HK-2 (cell line): Measurements from ENCODE around the gene SORBS1.

Experiments
- DNase-seq: peaks from one replicate; pipeline ENCODE4 v3.0.0-alpha.2; 2018; ENCODE audit not compliant: unreplicated experiment

Gene SORBS1

DNA sequence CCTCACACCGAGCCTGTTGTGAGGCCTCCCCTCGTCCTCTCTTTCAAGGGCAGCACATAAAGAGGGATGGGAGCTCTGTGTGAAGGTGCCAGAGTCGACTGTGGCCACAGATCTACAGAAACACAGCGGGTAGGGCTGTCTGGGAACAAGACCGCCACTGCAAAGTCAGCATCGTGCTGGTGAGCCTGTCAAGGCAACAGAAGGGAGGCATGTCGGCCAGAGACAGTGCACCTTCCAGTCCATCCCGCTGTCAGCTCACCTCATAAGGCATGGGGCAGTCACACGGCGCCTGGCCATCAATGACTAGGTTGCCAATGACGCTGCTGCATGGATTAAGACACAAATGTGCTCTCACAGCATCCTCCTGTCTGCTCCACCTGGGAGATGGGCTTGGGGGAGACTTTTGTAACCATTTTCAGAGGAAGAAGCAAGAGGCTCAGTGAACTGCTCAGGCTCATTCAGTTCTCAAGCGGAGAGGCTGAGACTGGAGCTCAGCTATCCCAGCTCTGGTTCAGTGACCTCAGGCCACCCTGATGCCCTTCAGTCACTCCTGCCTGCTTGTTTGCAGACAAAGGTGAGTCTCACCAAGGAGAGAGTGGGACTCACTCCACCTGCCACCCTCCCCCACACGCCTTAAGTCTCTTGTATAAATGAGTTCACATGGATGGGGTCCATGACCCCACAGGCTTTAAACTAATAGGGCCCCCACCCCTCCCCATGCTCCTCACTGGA, 125.5 kb downstream of the SORBS1 start:
- no peak for DNase-seq

GRCh38 chr10:95434583-95434982, 126.6 kb downstream of the SORBS1 start:
- no peak for DNase-seq

GRCh38 chr10:95431900-95432342, 129.2 kb downstream of the SORBS1 start:
- DNase-seq: peak; percentile 74

DNA sequence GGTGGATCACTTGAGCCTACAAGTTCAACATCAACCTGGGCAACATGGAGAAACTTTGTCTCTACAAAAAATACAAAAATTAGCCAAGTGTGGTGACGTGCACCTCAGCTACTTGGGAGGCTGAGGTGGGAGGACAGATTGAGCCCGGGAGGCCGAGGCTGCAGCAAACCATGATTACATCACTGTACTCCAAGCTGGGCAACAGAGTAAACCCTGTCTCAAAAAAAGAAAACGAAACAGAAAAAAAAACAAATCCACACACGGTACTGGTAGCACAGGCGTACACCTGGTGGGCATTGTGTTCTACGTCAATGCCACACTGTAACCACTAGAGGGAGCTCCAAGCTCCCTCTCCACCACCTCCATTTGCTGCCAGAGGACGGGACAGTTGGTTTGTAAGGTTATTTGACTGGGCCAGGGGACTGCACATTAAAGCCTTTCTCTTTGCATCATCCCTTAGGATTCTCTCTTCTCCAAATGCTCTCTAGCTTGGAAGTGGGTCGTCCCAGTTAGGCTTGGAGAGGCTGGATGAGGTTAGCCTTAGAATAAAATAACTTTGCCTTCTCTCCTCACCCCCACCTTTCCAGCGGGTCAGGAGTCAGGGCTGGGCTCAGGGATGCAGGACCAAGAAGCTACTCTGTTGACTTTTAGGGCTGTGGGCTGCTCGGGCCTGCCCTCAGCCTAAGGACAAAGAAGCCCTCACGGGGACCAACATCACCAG, 130.8 kb downstream of the SORBS1 start:
- DNase-seq: peak; percentile 62

DNA sequence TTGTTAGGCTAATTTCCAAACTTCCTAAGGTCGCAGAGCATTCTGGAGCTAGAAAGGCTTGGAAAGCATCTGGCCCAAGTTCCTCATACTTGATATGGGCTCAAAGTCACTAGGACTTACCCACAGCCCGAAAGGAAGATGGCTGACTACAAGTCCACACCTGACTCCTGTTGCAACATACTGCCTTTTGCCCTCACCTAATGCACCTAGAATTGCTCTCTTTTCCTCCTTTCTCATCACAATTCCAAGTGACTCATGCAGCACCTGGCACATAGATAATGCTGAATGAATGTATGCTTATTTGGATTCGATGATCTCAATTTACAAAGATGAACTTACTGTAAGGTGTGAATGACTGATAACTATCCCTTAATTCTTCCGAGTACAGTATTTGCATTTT, 131.5 kb downstream of the SORBS1 start:
- DNase-seq: no peak

DNA sequence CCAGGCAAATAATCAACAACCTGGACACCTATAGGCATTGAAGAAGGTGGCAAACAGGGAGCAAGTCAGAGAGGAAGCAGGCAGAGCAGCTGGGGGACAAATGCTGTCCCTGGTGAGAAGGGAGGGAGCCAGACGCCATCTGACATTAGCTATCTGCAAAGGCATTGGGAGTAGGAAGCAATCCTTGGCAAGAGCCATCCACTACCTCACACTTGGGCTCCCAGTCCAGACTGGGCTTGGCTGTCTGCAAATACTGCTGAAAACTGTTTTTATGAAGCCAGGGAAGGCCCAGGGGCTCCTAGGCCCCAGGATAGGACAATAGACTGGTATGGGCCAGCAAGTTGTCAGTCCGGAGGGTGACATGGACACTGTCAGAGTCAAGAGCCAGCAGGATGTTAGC, 132.5 kb downstream of the SORBS1 start:
- DNase-seq: no peak

GRCh38 chr10:95426482-95426881, 134.7 kb downstream of the SORBS1 start:
- no peak for DNase-seq

- DNase-seq: no peak
Measured at GRCh38 chr10:95425592-95426465, 135.3 kb downstream of the SORBS1 start.

DNA sequence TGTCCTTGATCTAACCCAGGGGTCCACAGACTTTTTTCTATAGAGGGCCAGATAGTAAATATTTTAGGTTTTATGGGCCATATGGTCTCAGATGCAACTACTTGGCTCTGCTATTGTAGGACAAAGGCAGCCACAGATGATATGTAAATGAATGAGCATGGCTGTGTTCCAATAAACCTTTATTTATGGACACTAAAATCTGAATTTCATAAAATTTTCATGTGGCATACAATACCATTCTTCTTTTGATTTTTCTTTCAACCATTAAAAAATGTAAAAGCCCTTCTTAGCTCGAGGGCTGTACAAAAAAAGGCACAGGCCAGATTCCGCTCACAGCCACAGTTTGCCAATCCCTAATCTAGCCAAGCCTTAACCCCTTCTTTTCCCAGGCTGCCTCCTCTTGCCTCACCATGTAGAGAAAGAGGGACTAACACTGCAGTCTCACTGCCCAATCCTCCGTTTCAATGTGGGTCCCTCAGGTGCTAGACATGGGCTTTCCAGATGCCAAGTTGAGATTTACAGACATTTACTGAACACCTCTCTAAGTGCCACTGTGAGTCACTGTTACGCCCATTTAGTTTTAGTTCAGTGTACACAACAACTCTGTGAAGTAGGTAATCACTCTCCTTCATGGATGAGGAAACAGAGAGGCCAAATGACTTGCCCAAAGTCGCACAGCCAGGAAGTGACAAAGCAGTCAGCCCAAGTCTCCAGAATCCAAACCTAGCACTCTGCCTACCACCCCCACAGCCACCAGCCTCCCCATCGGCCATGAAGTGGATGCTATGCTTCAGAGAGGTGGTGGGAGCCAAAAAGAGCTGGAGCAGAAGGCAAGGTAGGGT, 137.8 kb downstream of the SORBS1 start:
- DNase-seq: no peak

- no peak for DNase-seq
Measured at GRCh38 chr10:95422233-95422632, 138.9 kb downstream of the SORBS1 start.

DNA sequence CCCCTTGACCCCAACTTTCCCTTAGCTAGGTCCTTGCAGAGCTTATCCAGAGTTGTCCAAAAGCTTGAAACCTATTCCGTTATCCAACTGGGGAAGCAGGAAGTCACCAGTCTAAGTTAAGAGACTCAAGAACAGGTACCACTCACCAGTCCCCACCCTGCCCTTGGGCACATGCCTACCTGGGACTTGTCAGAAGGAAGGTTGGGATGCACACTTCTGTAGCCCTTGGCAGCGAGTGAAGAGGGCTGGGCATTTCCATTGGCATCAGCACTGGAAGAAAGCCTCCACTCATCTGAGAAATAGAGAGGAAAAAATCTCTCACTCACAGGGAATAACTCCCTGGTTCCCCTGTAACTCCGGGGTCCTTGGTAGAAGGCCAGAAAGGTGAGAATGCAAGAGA, 139.4 kb downstream of the SORBS1 start:
- DNase-seq: no peak

DNA sequence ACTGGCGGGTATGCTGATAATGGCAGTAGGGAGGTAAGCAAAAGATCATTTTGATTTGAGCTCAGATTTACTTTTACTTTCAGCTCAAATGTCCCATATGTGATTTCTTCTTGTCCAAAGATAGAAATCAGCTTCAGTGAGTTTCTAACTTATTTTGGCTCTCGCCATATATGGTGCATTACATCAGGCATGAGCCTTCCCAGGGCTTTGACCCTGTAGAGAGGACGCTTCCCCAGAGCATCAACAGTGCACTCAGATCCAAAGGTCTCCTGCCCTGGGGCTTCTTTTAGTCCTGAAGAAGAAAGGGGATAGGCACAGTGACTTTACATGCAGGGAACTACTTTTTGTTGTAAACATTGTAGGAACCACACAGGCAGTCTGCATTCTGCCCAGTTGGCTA, 141.8 kb downstream of the SORBS1 start:
- no peak for DNase-seq

DNA sequence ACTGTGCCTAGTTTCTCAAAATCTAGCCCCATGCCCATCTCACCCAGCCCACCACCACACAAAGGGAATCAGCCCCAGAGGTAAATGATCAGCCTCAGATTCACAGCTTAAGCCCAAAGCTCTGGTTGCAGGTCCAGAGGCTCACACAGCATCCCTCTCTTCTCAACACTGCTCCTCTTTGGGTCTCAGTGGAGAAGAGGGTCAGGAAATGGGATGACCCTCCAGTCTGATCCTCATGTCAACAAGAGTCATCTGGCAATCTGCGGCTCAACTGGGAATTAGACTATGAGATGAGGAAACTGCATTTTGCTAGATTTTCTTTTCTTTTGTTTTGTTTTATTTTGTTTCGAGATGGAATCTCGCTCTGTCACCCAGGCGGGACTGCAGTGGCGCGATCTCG, 144.2 kb downstream of the SORBS1 start:
- no peak for DNase-seq

DNA sequence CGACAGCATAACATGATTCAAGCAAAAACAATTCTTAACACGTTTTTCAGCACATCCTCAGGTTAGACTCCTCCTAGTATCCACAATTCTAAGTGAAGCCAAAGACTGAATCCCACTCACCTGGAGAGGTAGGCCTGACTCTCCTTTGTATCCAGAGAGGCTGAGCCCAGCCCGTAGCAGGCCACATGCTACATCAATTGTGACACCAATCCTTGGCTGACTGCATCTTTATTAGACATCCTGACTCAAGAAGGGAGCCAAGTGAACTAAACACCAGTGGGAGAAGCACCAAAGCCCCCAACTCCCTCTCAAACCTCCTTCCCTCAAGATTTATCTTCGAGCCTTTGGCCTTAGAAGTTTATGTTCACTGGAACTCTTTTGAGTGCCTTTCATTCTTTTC, 144.9 kb downstream of the SORBS1 start:
- no peak for DNase-seq

DNA sequence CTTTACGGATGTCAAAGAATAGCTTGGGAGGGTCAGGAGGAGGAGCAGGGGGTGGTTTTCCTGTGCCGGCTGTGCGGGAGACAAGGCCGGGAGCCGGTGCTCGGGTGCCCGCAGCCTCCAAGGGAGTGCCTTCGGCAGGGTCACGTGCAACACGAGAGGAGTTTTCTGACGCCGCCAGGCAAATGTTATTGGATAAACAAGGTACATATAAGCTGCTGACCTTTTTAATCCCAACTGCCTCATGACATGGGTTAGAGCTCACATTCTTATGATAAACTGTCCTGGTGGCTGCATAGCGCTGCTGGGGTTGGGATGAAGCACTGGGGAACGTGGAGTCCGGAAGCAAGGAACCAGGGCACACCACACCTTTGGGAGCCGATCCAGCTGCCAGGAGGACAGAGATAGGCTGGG, 145.5 kb downstream of the SORBS1 start:
- no peak for DNase-seq

DNA sequence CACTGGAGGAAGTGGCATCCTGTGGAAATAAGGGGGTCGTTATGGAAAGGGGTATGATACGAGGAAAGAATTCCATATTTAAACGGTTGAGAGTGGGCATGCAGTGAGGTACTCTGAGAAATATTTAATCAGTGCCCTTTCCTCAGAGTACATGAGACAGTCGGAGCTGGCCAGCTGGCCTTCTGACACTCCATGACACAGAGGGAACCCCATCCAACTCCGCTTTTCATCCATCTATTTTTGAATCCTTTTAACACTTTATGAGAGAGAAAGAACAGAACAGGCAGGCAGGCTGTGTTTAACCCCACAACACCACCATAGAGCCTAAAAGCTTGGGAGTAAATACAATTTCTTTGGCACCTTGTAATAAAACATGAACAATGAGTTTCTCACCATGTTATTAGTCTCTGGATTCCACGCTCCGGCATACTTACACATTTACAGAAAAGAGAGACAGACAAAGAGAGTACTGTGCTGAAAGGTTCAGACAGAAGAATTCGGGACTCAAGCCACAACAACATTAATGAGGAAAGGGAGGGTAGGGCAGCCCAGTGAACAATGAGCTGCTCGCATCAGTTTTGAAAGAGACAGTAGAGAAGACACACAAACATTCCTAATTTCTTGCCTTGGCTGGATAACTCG, 146.2 kb downstream of the SORBS1 start:
- no peak for DNase-seq

DNA sequence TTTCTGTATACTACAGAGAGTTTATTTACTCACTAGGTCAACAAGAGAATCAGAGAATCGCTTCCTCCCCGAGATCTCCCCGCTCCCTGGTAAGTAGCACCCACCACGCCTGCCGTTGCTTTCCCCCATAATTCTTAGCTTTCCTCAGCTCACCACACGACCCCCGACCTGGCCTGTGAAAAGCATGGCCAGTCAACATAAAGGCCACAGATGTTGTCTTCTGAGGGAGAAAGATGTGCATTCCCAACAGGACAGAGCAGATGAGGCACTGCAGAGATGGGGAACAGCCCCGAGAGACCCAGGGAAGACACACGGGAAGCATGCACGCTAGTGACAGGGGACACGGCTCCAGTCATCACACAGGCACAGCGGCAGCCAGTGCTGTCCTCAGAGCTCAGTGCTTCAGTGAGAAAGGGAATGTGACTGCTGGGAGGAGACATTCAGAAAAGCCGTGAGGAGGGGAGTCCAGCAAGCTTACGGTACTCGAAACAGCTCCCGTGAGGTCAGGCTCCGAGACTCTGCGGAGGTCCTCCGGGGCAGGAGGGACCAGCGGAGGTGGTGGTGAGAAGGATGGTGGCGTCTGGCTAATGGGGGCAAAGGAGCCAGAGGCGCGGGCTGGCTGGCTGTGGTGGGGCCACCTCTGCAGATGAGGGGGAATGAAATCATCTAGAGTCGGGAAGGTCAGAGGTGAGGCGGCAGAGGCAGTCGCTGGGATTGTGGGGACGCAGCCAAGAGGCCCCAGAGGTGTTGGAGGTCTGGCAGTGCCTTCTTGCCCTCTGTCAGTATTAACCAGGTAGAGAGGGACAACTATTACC, 146.9 kb downstream of the SORBS1 start:
- no peak for DNase-seq

- no peak for DNase-seq
Measured at GRCh38 chr10:95413588-95413987, 147.6 kb downstream of the SORBS1 start.

- DNase-seq: no peak
Measured at GRCh38 chr10:95411635-95412034, 149.5 kb downstream of the SORBS1 start.
